Measurements from ENCODE around the gene KLHL29.

Gene KLHL29

GRCh38 chr2:23659773-23660172 lies 274.8 kb downstream of the KLHL29 start:
- no peak overlapping the region for H3K9ac ChIP-seq (ENCODE audit: low read depth, low read length)
- no peak for DNase-seq
- H3K27ac ChIP-seq (ENCODE audit: low read length) = no peak overlapping the region
- TF ChIP-seq EZH2 (IDR thresholded peaks at IDR 0.05; ENCODE audit: borderline replicate concordance, low read depth, low read length, severe bottlenecking) = no peak
- TF ChIP-seq, protein P1, sequence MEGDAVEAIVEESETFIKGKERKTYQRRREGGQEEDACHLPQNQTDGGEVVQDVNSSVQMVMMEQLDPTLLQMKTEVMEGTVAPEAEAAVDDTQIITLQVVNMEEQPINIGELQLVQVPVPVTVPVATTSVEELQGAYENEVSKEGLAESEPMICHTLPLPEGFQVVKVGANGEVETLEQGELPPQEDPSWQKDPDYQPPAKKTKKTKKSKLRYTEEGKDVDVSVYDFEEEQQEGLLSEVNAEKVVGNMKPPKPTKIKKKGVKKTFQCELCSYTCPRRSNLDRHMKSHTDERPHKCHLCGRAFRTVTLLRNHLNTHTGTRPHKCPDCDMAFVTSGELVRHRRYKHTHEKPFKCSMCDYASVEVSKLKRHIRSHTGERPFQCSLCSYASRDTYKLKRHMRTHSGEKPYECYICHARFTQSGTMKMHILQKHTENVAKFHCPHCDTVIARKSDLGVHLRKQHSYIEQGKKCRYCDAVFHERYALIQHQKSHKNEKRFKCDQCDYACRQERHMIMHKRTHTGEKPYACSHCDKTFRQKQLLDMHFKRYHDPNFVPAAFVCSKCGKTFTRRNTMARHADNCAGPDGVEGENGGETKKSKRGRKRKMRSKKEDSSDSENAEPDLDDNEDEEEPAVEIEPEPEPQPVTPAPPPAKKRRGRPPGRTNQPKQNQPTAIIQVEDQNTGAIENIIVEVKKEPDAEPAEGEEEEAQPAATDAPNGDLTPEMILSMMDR (IDR thresholded peaks at IDR 0.05; ENCODE audit: borderline replicate concordance, extremely low read depth, low read length, poor library complexity, severe bottlenecking) = no peak
- H3K36me3 ChIP-seq (ENCODE audit: insufficient read depth, low read length) = no peaks in the 10 kb centered on the region
- no peaks in the 10 kb centered on the region for H3K9me3 ChIP-seq (ENCODE audit: insufficient read depth, low read length, severe bottlenecking)
- H3K79me2 ChIP-seq (ENCODE audit: insufficient read depth, low read length) = no peaks in the 10 kb centered on the region
- no peaks in the 10 kb centered on the region for H3K4me1 ChIP-seq (ENCODE audit: insufficient read depth, low read length)
- no peak overlapping the region for H3K4me3 ChIP-seq (ENCODE audit: low read depth in 1 of 2, low read length in 2 of 2)
- H3K27me3 ChIP-seq (ENCODE audit: insufficient read depth, low read length, poor library complexity) = no peaks in the 10 kb centered on the region
- ATAC-seq (ENCODE audit: insufficient read depth, low read depth) = no peak
- H3K4me2 ChIP-seq (ENCODE audit: insufficient read depth, low read length) = no peak overlapping the region
- H4K20me1 ChIP-seq (ENCODE audit: insufficient read depth, low read length) = no peaks in the 10 kb centered on the region
- H2AFZ ChIP-seq (ENCODE audit: low read depth, low read length) = no peak overlapping the region

GRCh38 chr2:23660237-23660636 lies 275.3 kb downstream of the KLHL29 start:
- TF ChIP-seq, protein P1 (IDR thresholded peaks at IDR 0.05; ENCODE audit: borderline replicate concordance, extremely low read depth, low read length, poor library complexity, severe bottlenecking) = no peak
- no peak overlapping the region for H2AFZ ChIP-seq (ENCODE audit: low read depth, low read length)

GRCh38 chr2:23661276-23662050 lies 276.5 kb downstream of the KLHL29 start:
- no peak for TF ChIP-seq EZH2 (IDR thresholded peaks at IDR 0.05; ENCODE audit: borderline replicate concordance, low read depth, low read length, severe bottlenecking)
- TF ChIP-seq, protein P1 (IDR thresholded peaks at IDR 0.05; ENCODE audit: borderline replicate concordance, extremely low read depth, low read length, poor library complexity, severe bottlenecking) = no peak
- no peaks in the 10 kb centered on the region for H3K36me3 ChIP-seq (ENCODE audit: insufficient read depth, low read length)
- no peak overlapping the region for H3K27ac ChIP-seq (ENCODE audit: low read length)
- peak; percentile 40 for DNase-seq
- no peaks in the 10 kb centered on the region for H4K20me1 ChIP-seq (ENCODE audit: insufficient read depth, low read length)
- peak; percentile 72 for ATAC-seq (ENCODE audit: insufficient read depth, low read depth)
- H3K79me2 ChIP-seq (ENCODE audit: insufficient read depth, low read length) = no peaks in the 10 kb centered on the region
- H3K4me2 ChIP-seq (ENCODE audit: insufficient read depth, low read length) = no peak overlapping the region
- H3K9ac ChIP-seq (ENCODE audit: low read depth, low read length) = no peak overlapping the region
- H3K27me3 ChIP-seq (ENCODE audit: insufficient read depth, low read length, poor library complexity) = no peaks in the 10 kb centered on the region
- no peaks in the 10 kb centered on the region for H3K9me3 ChIP-seq (ENCODE audit: insufficient read depth, low read length, severe bottlenecking)
- no peaks in the 10 kb centered on the region for H3K4me1 ChIP-seq (ENCODE audit: insufficient read depth, low read length)
- no peak overlapping the region for H2AFZ ChIP-seq (ENCODE audit: low read depth, low read length)
- no peak overlapping the region for H3K4me3 ChIP-seq (ENCODE audit: low read depth in 1 of 2, low read length in 2 of 2)

More at GRCh38 chr2:23660237-23660636, 275.3 kb downstream of the KLHL29 start:
- H3K4me3 ChIP-seq (ENCODE audit: low read depth in 1 of 2, low read length in 2 of 2) = no peak overlapping the region
- H3K4me2 ChIP-seq (ENCODE audit: insufficient read depth, low read length) = no peak overlapping the region
- no peaks in the 10 kb centered on the region for H3K79me2 ChIP-seq (ENCODE audit: insufficient read depth, low read length)
- H3K4me1 ChIP-seq (ENCODE audit: insufficient read depth, low read length) = no peaks in the 10 kb centered on the region
- H3K9ac ChIP-seq (ENCODE audit: low read depth, low read length) = no peak overlapping the region
- no peak for ATAC-seq (ENCODE audit: insufficient read depth, low read depth)
- no peaks in the 10 kb centered on the region for H3K36me3 ChIP-seq (ENCODE audit: insufficient read depth, low read length)
- H4K20me1 ChIP-seq (ENCODE audit: insufficient read depth, low read length) = no peaks in the 10 kb centered on the region
- no peaks in the 10 kb centered on the region for H3K9me3 ChIP-seq (ENCODE audit: insufficient read depth, low read length, severe bottlenecking)
- DNase-seq = no peak
- H3K27me3 ChIP-seq (ENCODE audit: insufficient read depth, low read length, poor library complexity) = no peaks in the 10 kb centered on the region
- H3K27ac ChIP-seq (ENCODE audit: low read length) = no peak overlapping the region

Data from DND-41 (cell line).